ENCODE results near the gene TULP4.
"Not testable (repeated sequence)": the region's sequence is repeated elsewhere in the genome, so short reads cannot be mapped to it uniquely, and the experiment has no call there.

The TULP4 gene

GRCh38 chr6:158328952-158329351, 16.7 kb downstream of the TULP4 start:
- Histone ChIP-seq H3K36me3 (ENCODE audit: control insufficient read depth, insufficient read depth, low read length) (peaks cover 18% of the 10 kb centered on the region), H3K9me3 (ENCODE audit: control insufficient read depth, low read length) (peaks cover 18% of the 10 kb centered on the region), H3K4me3 (ENCODE audit: extremely low read depth, insufficient read depth, low read length, poor library complexity, severe bottlenecking) (no peak overlapping the region), H3K4me1 (ENCODE audit: control insufficient read depth, insufficient read depth, low read length, poor library complexity, severe bottlenecking) (no peaks in the 10 kb centered on the region), H3K27ac (ENCODE audit: low read depth, low read length, severe bottlenecking) (no peak overlapping the region)
- WGBS, 2 experiments (ENCODE audit: insufficient coverage in 2 of 2): no CpG with 5 or more reads among the region's 1 CpG

DNA sequence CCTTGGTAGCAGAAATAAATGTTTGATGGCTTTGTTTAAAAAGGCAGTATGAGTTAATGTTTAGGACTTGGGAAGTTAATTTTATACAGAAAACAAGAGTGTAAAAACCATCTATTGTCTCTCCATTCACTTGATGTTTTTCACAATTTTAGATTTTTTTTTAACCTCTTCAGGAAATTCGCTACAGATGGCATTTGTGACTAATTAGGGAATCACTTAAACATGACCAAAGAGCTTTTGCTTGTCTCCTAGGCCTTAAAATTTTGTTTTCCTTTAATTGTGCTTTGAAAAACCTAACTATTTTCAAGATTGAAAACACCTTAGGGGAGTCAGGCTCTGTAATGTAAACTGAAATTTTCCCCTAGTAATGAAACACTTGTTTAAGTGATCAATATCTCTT, 17.3 kb downstream of the TULP4 start:
- H3K9me3 ChIP-seq (ENCODE audit: control insufficient read depth, low read length): peaks cover 18% of the 10 kb centered on the region
- H3K4me1 ChIP-seq (ENCODE audit: control insufficient read depth, insufficient read depth, low read length, poor library complexity, severe bottlenecking): no peaks in the 10 kb centered on the region
- peaks cover 18% of the 10 kb centered on the region for H3K36me3 ChIP-seq (ENCODE audit: control insufficient read depth, insufficient read depth, low read length)
- WGBS, 2 experiments (ENCODE audit: insufficient coverage in 2 of 2): no CpG with 5 or more reads among the region's 1 CpG
- no peak overlapping the region for H3K27ac ChIP-seq (ENCODE audit: low read depth, low read length, severe bottlenecking)
- H3K4me3 ChIP-seq (ENCODE audit: extremely low read depth, insufficient read depth, low read length, poor library complexity, severe bottlenecking): no peak overlapping the region

- WGBS, 2 experiments (ENCODE audit: insufficient coverage in 2 of 2): 73% methylated on average over 2 of the region's 2 CpGs; no CpG with 5 or more reads in 1 of the 2 experiments
- Histone ChIP-seq H3K4me3 (ENCODE audit: extremely low read depth, insufficient read depth, low read length, poor library complexity, severe bottlenecking) (no peak overlapping the region), H3K36me3 (ENCODE audit: control insufficient read depth, insufficient read depth, low read length) (peaks cover 18% of the 10 kb centered on the region), H3K27ac (ENCODE audit: low read depth, low read length, severe bottlenecking) (no peak overlapping the region), H3K9me3 (ENCODE audit: control insufficient read depth, low read length) (peaks cover 18% of the 10 kb centered on the region), H3K4me1 (ENCODE audit: control insufficient read depth, insufficient read depth, low read length, poor library complexity, severe bottlenecking) (no peaks in the 10 kb centered on the region)
These were observed 17.8 kb downstream of the TULP4 start for GRCh38 chr6:158330016-158330415.

GRCh38 chr6:158332237-158332636, 20.0 kb downstream of the TULP4 start:
- Histone ChIP-seq H3K4me1 (ENCODE audit: control insufficient read depth, insufficient read depth, low read length, poor library complexity, severe bottlenecking) (no peaks in the 10 kb centered on the region), H3K4me3 (ENCODE audit: extremely low read depth, insufficient read depth, low read length, poor library complexity, severe bottlenecking) (no peak overlapping the region), H3K27ac (ENCODE audit: low read depth, low read length, severe bottlenecking) (no peak overlapping the region), H3K9me3 (ENCODE audit: control insufficient read depth, low read length) (peaks cover 18% of the 10 kb centered on the region), H3K36me3 (ENCODE audit: control insufficient read depth, insufficient read depth, low read length) (peaks cover 18% of the 10 kb centered on the region)
- WGBS, 2 experiments (ENCODE audit: insufficient coverage in 2 of 2): 100% methylated on average over 2 of the region's 2 CpGs

DNA sequence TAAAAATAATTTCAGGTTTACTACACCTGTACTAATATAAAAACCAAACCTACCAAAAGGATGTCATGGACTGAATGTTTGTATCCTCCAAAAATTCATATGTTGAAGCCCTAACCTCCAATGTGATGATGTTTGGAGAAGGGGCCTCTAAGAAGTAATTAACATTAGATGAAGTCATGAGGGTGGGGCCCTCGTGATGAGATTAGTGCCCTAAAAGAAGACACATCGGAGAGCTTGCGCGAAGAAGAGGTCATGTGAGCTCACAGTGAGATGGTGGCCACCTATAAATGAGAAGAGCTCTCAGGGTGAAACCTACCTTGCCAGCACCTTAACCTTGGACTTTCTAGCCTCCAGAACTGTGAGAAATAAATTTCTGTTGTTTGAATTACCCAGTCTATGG, 20.8 kb downstream of the TULP4 start:
- Histone ChIP-seq H3K36me3 (ENCODE audit: control insufficient read depth, insufficient read depth, low read length) (peaks cover 18% of the 10 kb centered on the region), H3K4me1 (ENCODE audit: control insufficient read depth, insufficient read depth, low read length, poor library complexity, severe bottlenecking) (no peaks in the 10 kb centered on the region), H3K9me3 (ENCODE audit: control insufficient read depth, low read length) (peaks cover 18% of the 10 kb centered on the region), H3K4me3 (ENCODE audit: extremely low read depth, insufficient read depth, low read length, poor library complexity, severe bottlenecking) (no peak overlapping the region), H3K27ac (ENCODE audit: low read depth, low read length, severe bottlenecking) (no peak overlapping the region)
- WGBS, 2 experiments (ENCODE audit: insufficient coverage in 2 of 2): 98 to 100% methylated on average over 2 to 4 of the region's 4 CpGs

GRCh38 chr6:158334534-158334933, 22.3 kb downstream of the TULP4 start:
- no CpG with 5 or more reads among the region's 2 CpGs for WGBS, 2 experiments (ENCODE audit: insufficient coverage in 2 of 2)
- Histone ChIP-seq H3K27ac (ENCODE audit: low read depth, low read length, severe bottlenecking) (no peak overlapping the region), H3K9me3 (ENCODE audit: control insufficient read depth, low read length) (peaks cover 24% of the 10 kb centered on the region), H3K4me3 (ENCODE audit: extremely low read depth, insufficient read depth, low read length, poor library complexity, severe bottlenecking) (no peak overlapping the region), H3K4me1 (ENCODE audit: control insufficient read depth, insufficient read depth, low read length, poor library complexity, severe bottlenecking) (no peaks in the 10 kb centered on the region), H3K36me3 (ENCODE audit: control insufficient read depth, insufficient read depth, low read length) (peaks cover 24% of the 10 kb centered on the region)

DNA sequence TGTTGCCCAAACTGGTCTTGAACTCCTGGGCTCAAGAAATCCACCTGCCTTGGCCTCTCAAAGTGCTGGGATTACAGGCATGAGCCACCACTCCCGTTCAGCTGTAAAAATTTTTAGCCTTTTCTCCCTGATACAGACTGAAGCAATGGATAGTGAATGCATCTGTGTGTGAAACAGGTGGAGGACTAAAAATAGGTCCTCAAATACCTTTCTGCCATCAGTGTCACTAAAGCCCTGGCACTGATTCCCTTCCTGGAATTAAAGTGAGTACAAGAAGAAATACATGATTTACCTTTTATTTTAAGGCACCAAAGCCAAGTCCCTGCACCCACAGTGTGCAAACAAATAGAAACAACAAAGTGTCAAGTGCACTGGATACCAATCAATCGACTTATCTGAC, 25.1 kb downstream of the TULP4 start:
- Histone ChIP-seq H3K4me1 (ENCODE audit: control insufficient read depth, insufficient read depth, low read length, poor library complexity, severe bottlenecking) (no peaks in the 10 kb centered on the region), H3K9me3 (ENCODE audit: control insufficient read depth, low read length) (peaks cover 17% of the 10 kb centered on the region), H3K36me3 (ENCODE audit: control insufficient read depth, insufficient read depth, low read length) (peaks cover 13% of the 10 kb centered on the region), H3K4me3 (ENCODE audit: extremely low read depth, insufficient read depth, low read length, poor library complexity, severe bottlenecking) (no peak overlapping the region), H3K27ac (ENCODE audit: low read depth, low read length, severe bottlenecking) (no peak overlapping the region)
- 80% methylated on average over 1 of the region's 2 CpGs; no CpG with 5 or more reads in 1 of the 2 experiments for WGBS, 2 experiments (ENCODE audit: insufficient coverage in 2 of 2)

DNA sequence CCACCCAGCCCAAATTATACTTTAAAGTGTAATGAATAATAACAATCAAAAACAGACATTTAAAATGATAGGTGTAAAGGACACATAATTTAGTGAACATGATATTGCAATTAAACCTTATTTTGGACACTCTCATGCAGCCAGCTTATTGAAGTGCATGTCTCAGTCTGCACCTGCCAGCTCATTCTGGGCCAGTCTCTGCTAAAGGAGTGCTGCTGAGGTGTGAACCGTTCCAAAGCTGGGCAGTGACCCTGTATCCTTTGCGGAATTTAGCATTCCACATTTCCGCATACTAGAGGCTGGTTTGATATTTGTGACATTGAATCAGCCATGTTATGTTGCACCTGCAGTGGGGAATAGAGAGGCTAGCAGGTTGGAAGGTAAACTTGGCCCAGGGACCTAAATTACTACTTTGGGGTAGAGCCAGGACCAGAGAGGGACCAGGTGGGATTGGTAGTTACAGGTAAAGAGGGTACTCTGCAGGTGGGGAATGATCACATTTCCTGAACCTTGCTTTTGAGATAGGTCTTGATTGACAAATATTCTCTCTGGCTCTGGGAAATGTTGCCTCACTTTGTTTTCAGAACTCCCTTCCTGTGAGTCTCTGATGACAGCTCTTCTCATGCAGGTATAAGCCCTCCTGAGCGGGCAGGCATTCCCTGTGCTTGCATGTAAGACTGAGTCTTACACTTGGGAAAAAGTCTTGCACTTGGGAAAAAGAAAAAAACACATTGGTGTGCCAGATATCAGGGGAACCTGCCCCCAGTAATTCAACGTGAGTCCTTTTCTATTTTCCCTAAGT, 26.2 kb downstream of the TULP4 start:
- Histone ChIP-seq H3K9me3 (ENCODE audit: control insufficient read depth, low read length) (peaks cover 6% of the 10 kb centered on the region), H3K36me3 (ENCODE audit: control insufficient read depth, insufficient read depth, low read length) (peaks cover 8% of the 10 kb centered on the region), H3K4me3 (ENCODE audit: extremely low read depth, insufficient read depth, low read length, poor library complexity, severe bottlenecking) (no peak overlapping the region), H3K27ac (ENCODE audit: low read depth, low read length, severe bottlenecking) (no peak overlapping the region), H3K4me1 (ENCODE audit: control insufficient read depth, insufficient read depth, low read length, poor library complexity, severe bottlenecking) (no peaks in the 10 kb centered on the region)
- WGBS, 2 experiments (ENCODE audit: insufficient coverage in 2 of 2): 93 to 96% methylated on average over 3 to 4 of the region's 5 CpGs

DNA sequence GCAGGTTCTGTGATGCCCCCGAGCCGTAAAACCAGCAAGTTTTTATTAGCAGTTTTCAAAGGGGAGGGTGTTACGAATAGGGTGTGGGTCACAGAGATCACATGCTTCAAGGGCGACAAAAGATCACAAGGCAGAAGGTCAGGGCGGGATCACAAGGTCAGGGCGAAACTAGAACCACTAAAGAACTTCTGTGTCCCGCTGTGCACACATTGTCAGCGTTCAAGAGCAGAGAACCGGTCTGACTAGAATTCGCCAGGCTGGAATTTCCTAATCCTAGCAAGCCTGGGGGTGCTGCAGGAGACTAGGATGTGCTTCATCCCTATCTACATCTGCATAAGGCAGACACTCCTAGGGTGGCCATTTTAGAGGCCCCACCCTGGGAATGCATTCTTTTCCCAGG, 26.9 kb downstream of the TULP4 start:
- WGBS, 2 experiments (ENCODE audit: insufficient coverage in 2 of 2): 71 to 72% methylated on average over 8 to 10 of the region's 10 CpGs
- not testable (repeated sequence) for H3K36me3 ChIP-seq (ENCODE audit: control insufficient read depth, insufficient read depth, low read length); H3K27ac ChIP-seq (ENCODE audit: low read depth, low read length, severe bottlenecking); H3K9me3 ChIP-seq (ENCODE audit: control insufficient read depth, low read length); H3K4me1 ChIP-seq (ENCODE audit: control insufficient read depth, insufficient read depth, low read length, poor library complexity, severe bottlenecking); H3K4me3 ChIP-seq (ENCODE audit: extremely low read depth, insufficient read depth, low read length, poor library complexity, severe bottlenecking)

DNA sequence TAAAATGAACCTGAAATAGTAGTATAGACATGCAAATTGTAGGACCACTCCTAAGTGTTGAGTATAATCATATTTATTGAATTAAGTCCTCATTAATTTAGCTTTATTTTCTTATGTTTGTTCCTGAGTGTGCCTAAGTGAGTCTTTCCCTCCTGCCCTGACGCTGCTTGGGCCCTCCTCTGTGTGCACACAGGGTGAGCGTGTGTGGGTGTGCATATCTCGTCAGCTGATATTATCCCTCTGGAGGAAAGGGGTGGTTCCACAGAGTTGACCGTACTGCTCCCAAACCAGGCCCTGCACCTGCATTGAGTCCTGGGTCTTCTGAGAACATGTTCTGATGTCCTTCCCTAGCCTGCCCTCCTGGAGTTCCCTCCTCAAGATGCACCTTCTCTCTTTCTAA, 28.0 kb downstream of the TULP4 start:
- WGBS, 2 experiments (ENCODE audit: insufficient coverage in 2 of 2): 90 to 100% methylated on average over 2 to 3 of the region's 4 CpGs

GRCh38 chr6:158344534-158344933, 32.3 kb downstream of the TULP4 start:
- Histone ChIP-seq H3K9me3 (ENCODE audit: control insufficient read depth, low read length) (peaks cover 23% of the 10 kb centered on the region), H3K4me3 (ENCODE audit: extremely low read depth, insufficient read depth, low read length, poor library complexity, severe bottlenecking) (no peak overlapping the region), H3K4me1 (ENCODE audit: control insufficient read depth, insufficient read depth, low read length, poor library complexity, severe bottlenecking) (no peaks in the 10 kb centered on the region), H3K36me3 (ENCODE audit: control insufficient read depth, insufficient read depth, low read length) (peaks cover 7% of the 10 kb centered on the region), H3K27ac (ENCODE audit: low read depth, low read length, severe bottlenecking) (no peak overlapping the region)
- WGBS, 2 experiments (ENCODE audit: insufficient coverage in 2 of 2): 87 to 88% methylated on average over 2 to 3 of the region's 4 CpGs

More for the DNA sequence above, 28.0 kb downstream of the TULP4 start:
- H3K36me3 ChIP-seq (ENCODE audit: control insufficient read depth, insufficient read depth, low read length): peaks cover 8% of the 10 kb centered on the region
- H3K27ac ChIP-seq (ENCODE audit: low read depth, low read length, severe bottlenecking): no peak overlapping the region
- H3K9me3 ChIP-seq (ENCODE audit: control insufficient read depth, low read length): peaks cover 16% of the 10 kb centered on the region
- no peaks in the 10 kb centered on the region for H3K4me1 ChIP-seq (ENCODE audit: control insufficient read depth, insufficient read depth, low read length, poor library complexity, severe bottlenecking)
- no peak overlapping the region for H3K4me3 ChIP-seq (ENCODE audit: extremely low read depth, insufficient read depth, low read length, poor library complexity, severe bottlenecking)
